NCI-H1417 treated with DMSO at 0.1 percent for 48 hours (cell line): Measurements from ENCODE around the gene C14orf93.
"Not testable (repeated sequence)": the region's sequence is repeated elsewhere in the genome, so short reads cannot be mapped to it uniquely, and the experiment has no call there.

Experiments
- DNase-seq: peaks from one replicate; lab custom pipeline; 2025; lab: John Stamatoyannopoulos, UW

C14orf93 gene

DNA sequence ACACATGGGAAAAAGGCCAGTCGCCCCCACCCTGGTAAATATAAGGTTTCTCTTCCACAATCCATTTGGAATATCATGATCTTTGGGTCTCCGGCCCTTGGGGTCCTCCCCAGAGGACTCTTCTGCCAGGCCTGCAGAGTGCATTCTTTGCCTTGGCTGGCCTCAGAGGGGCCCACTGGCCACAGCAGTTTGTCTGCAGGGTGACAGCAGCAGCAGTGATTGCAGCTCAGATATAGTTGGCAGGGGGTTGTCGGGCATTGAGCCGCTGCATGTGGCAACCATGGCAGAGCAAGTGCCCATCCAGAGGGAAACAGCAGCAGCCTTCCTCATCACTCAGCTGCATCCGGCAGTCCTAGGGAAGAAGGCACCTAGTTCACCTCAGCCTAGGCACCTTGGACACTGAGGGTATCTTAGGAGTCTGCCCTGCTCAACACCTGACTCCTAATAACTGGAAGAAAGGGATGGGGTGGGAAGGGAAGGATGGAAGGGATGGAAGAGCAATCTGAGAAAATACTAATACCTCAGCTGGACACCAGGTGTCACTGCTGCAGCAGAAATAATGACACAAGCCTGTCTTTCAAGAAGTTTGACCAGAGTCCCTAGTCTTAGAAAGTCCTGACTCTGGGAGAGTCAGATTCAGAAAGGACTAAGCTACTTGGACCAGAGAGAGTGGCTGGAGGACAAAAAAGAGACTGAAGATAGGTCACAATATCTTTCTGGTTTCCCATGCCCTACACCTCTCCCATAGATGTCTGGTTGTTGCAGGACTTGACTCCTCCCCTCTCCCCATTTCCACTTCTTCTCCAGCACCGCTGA, 36.5 kb downstream of the C14orf93 start:
- DNase-seq, result no peak

DNA sequence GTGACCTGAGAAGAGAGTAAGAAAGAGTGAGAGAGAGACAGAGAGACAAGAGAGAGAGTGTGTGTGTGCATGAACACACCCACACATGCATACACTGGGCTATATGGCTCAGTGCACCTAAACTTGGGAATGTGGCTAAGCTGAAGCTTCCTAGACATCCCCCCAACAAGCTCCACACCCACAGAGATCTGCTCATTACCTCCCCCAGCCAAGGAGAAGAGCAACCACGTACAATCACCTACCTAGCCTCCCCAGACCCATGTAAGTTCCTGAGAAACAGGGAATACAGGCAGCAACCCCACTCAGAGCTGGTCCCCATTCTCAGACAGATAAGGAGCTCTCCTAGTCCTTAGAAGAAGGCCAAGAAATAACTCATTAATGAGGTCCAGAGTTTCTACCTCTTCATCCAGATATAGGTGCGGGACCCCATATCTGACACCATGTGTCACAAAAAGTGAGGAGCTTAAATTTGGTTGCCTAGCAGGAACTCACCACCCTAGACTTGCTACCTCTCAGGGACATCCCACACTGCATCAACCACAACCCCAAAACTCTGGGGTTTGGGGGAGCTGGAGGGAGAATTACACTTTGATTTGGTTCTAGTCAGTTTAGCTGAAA, 37.5 kb downstream of the C14orf93 start:
- DNase-seq, result no peak

DNA sequence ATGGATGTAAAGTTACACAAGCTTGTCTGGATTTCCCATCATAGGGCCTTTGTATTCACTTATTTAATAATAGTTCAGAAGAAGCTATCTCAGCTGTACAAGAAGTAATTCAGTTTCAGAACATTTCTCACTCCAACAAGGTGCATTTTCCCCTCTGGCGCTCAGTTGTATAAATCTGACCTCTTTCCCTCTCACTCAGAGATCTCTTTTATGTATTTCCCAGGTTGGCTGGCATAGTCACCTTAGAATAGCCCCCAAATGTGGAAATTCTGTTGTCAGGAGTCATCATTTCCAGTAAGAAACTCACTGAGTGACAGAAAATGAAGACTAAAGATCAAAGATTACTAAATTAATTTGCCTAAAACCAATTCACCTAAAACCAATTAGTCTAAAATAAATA, 38.8 kb downstream of the C14orf93 start:
- no peak for DNase-seq

DNA sequence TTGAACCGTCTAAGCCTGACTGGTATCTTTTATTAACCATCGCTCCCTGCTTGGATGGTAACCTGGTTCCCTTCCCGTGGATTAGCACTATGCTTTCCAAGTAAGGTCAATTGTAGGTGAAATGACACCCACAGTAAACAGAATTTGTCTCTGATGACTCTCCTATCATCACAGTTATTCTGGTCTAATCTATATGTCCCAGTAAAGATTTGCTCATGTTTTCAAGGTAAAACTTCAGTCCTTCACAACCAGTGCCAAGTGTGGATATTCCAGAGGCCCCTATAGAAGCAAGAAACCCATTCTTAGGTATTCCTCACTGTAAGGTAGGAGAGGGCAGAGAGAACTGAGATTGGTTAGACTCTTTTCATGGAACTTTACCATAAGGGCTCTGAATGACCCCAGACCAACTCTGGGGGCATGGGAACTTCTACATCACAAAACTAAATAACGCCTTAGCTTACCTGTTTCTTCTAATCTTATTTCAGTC, 43.1 kb downstream of the C14orf93 start:
- no peak for DNase-seq

DNA sequence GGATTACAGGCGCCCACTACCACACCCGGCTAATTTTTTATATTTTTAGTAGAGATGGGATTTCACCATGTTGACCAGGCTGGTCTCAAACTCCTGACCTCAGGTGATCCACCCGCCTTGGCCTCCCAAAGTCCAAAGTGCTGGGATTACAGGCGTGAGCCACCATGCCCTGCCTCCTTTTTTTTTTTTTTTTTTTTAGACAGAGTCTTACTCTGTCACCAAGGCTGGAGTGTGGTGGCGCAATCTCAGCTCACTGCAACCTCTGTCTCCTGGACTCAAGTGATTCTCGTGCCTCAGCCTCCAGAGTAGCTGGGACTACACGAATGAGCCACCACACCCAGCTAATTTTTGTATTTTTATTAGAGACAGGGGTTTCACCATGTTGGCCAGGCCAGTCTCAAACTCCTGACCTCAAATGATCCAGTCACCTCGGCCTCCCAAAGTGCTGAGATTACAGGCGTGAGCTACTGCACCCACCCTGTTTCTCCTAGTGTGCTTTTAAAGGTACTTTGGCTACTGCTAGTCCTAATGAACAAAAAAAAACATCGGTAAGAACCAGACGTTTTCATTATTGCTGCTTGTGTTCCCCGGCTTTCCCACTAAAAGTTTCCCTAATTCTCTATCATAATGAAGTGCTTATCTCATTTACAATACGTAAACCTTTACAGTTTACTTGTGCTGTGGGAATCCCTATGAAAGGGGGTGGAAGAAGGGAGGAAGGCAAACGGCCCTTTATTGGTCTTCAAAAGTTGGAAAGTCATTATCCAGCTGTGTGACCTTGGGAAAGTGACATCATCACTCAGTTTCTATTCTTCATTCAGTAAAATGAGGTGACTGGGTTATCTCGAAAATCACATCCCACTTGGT, 43.8 kb downstream of the C14orf93 start:
- not testable (repeated sequence) for DNase-seq

DNA sequence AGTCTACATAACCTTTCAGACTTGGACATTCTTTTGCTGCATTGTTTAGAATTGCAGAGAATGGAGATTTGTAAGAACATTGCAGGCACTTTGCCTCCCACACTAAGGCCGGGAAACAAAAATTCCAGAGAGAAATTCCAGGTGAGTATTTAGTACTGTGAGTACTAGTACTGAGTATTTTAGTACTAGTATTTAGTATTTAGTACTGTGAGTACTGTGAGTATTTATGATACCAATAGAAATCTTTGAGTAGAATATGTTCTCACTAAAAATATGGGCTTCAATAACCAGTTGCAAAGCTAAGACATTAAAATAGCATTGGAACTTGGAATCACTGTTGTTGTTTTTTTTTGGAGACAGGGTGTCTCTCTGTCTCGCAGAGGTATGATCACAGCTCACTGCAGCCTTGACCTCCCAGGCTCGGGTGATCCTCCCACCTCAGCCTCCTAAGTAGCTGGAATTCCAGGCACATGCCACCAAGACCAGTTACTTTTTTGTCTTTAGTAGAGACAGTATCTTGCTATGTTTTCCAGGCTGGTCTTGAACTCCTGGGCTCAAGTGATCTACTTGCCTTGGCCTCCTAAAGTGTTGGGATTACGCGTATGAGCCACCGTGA, 47.8 kb downstream of the C14orf93 start:
- DNase-seq, result no peak

DNA sequence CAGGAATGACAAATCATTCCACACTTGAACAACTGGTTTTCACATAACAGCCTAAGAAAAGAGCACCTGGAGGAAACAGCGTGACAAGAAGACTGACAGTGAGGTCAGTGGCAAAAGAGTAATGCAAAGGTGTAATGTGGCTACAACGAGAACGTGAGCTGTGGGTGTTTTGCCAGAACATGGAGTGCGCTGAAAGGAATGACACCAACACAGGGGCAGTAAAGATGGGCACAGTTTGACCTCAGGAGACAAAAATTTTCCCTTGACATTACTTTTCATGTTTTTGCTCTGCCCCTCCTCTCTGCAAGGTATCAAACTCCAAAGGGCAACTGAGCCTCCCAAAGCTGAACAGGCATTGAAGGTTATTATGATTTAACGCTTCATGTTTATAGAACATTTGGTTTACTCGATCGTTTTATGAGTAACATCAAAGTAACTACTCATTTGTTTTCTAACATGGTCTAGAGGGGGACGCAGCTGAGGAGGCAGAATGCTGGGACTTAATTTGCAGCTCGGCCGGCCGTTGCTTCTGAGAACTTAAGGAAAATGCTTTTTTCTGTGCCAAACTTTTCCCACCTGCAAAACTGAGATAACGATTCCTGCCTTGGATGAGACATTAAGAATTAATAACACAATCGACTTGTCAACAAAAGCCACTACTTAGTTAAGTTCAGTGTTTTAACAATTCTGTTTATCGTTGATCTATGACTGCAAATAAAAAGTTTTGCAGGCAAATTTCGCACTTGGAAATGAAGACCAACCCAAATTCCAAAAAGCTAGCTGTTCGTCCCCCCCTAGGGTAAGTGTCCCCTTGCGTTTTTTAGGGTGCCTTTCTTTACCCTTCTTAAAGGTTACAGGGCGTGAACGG, 54.0 kb downstream of the C14orf93 start:
- DNase-seq, result no peak

DNA sequence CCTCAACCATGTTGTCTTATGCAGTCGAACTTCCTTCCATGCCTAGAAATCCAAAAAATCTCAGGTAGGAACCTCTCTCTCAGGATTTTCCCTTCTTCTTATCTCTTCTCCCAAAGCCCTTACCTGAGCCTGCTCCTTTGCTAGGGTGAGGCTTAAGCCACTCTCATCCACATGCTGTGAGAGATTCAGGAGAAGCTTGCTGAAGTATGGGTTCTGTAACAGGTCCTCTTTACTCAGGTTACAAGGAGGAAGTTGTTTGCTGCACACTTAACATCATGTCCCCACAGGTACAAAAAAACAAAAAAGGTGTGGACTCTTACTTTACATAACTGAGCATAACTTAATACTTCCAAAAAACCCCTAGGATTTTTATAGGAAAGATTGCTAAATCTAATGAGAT, 57.5 kb downstream of the C14orf93 start:
- DNase-seq, result no peak

DNA sequence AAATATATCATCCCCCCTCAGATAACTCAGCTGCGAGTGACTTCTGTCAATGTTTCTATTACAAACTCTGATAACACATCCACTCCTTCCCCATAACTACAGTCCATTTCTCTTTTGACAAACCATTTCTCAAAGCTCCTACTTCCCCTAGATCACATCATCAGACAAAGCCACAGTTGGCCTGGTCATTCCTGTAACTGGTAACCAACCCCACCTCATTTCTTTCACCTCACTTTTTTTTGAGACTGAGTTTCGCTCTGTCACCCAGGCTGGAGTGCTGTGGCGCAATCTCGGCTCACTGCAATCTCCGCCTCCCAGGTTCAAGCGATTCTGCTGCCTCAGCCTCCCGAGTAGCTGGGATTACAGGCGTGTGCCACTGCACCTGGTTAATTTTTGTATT, 58.1 kb downstream of the C14orf93 start:
- DNase-seq, result not testable (repeated sequence)

DNA sequence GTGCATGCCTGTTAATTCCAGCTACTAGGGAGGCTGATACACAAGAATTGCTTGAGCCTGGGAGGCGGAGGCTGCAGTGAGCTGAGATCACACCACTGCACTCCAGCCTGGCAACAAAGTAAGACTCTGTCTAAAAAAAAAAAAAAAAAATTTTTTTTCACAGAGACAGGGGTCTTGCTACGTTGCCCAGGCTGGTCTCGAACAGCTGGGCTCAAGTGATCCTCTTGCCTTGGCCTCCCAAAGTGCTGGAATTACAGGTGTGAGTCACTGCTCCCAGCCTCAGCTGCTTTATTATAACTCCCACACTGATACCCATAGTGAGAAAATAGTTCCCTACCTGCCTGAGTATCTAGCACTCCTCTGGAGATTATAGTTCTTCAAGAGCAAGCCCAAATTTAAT, 64.3 kb downstream of the C14orf93 start:
- DNase-seq, result no peak

DNA sequence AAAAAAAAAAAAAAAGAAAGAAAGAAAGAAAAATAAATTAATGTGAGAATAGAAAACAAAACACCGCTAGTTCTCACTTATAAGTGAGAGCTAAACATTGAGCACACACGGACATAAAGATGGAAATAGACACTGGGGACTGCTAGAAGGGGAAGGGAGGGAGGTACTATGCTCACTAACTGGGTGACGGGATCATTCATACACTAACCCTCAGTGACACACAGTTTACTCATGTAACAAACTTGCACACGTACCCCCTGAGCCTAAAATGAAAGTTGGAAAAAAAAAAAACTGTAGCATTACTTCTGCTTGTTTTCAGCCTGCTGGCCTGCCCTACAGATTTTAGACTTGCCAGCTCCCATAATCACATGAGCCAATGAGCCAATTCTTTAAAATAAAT, 70.3 kb downstream of the C14orf93 start:
- no peak for DNase-seq
